NCI-H1417 treated with DMSO at 0.1 percent for 48 hours (cell line): ENCODE data around the gene TLE1.
A peak's percentile ranks its signal among the peaks of the same experiment; 100 is the strongest.
"Not testable (repeated sequence)": the region's sequence is repeated elsewhere in the genome, so short reads cannot be mapped to it uniquely, and the experiment has no call there.

Experiments
- DNase-seq: peaks from one replicate; lab custom pipeline; 2025; lab: John Stamatoyannopoulos, UW

TLE1 gene

GRCh38 chr9:81621785-81622259, 67.5 kb downstream of the TLE1 start:
- peak; percentile 27 for DNase-seq

GRCh38 chr9:81621118-81621517, 68.2 kb downstream of the TLE1 start:
- DNase-seq = no peak

DNA sequence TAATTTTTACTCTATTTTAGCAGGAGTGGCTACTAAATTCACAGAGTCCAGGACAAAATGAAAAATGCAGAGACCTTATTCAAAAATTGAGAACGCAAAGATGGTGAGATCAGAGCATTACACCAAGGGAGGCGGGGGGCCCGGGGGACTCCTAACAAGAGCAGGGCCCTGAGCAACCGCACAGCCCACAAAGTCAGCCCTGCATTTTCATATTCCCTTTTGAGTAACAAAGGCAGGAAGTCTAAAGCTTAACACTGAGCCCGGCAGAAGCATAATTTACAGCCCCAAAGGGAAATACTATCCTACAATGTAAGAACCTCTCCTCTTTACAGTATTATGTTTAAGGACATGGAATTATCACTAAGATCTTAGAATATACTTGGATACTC, 69.4 kb downstream of the TLE1 start:
- DNase-seq = no peak

DNA sequence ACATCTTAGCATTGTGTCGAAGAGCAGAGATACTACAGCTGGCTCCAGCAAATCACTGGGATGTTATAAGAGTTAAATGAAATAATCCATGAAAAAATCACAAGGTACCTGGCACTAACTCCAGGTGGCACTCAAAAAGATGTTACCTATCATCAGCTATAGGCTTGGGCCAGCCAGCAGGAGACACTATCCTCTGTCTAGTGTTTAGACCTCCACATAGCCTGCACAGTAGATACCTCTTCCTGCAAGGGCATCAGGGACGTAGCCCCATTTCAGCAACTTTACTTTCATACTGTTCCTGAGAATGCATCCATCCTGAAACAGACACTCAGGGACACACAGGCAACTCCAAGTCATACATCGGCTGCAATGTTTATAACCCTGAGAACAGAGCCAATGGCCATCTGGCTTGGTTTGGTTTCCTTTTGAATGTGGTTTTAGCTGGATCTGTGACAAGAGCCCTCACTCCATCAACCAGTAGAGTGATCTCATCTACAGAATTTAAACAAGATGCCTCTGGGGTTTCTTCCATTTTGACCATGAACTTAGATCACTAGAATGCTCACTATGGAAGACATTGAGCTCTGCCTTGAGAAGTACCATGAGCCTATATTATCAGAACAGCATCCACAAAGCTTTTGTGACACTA, 69.9 kb downstream of the TLE1 start:
- DNase-seq = no peak

DNA sequence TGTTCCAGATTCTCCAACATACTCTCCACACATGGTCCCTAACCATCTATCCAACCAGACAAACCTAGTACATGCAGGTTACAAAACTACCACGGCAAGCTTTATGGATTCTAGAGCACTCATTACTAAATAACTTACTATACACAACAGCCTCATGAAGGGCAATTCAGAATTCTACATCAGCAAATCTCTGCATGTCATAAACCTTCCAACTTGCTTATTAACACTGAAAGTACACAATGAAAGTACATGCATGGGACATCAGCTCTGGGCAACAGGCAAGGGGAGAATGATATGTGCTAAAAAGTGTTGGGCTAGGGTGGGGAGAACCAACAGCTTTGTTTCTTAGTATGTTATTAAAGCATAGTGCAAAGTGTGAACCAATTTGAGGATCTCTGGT, 70.4 kb downstream of the TLE1 start:
- no peak for DNase-seq

DNA sequence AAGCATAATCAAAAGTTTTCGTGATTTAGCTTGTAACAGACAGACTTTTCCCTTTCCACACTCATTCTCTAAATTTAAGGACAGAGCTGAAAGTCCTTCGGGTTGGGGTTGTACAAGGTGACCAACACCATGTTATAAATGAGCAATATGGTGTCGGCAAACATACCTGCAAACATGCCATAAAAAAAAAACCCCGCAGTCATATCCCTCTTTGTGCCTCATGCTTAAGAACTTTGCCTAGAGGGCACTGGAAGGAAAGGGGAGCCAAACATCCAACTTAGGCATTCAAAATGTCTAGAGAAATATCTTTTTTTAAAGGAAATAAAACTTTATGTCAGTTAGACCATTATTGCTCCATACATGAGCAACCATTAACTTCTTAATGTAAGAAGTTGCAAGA, 73.2 kb downstream of the TLE1 start:
- DNase-seq = no peak

- no peak for DNase-seq
Observed at GRCh38 chr9:81614335-81614734, 75.0 kb downstream of the TLE1 start.

- DNase-seq = no peak
Observed at GRCh38 chr9:81613002-81613812, 76.1 kb downstream of the TLE1 start.

DNA sequence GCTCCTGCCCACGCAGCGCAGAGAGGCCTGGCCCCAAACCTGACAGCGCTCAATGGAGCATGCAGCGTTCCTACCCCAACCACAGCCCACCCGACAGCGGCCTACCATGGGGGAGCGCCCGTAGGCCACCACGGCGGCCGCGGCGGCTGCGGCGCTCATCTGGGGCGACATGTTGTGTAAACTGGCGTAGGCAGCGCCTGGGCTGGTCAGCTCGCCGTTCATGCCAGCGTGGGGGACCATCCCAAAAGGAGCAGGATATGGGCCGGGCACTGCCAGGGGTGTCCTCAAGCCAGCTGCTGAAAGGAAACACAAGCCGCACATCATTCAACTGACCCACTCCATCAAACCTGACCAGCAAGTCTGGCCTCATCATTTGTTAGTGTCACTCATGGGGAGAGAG, 77.7 kb downstream of the TLE1 start:
- no peak for DNase-seq

- no peak for DNase-seq
Observed at GRCh38 chr9:81610740-81611107, 78.6 kb downstream of the TLE1 start.

DNA sequence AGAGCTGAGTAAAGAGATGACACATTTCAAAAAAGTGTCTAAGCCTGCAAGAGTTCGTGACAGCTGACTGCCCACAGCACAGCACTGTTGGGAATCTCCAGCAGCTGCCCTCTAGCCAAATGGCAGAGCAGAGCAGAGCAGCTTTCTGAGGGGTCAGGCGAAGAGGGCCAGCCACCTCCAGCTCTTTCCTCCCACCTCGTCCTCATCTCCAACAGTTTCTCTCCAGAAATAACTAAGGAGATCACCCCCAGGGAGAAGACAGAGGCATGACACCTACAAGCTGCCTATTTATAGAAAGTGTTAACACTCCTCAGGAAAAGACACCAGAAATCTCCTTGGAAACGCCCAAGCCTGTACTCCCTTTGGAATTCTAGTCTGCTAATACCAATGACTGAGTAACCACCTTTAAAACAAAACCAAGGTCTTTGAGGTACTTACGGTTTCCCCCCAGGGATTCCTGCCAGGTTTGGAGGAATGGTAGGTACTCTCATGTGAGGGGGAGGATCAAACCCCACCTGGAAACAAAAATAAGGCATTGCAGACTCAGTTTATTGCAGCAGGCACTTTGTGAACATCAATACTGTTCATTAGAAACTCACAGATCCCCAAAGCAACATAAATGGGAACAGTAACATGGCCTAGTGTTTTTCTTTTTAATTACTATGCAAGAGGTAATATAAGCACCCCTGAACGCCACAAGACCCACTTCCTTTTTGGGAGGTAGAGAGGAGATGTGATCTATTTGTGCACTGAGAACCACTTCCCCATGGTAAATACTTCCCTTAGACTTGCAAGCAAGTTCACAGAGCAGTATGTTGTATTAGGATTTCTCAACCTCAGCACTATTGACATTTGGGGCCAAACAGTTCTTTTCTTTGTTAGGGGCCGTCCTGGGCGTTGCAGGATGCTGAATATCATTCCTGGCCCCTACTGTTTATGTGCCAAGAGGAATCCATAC, 79.3 kb downstream of the TLE1 start:
- DNase-seq = no peak

DNA sequence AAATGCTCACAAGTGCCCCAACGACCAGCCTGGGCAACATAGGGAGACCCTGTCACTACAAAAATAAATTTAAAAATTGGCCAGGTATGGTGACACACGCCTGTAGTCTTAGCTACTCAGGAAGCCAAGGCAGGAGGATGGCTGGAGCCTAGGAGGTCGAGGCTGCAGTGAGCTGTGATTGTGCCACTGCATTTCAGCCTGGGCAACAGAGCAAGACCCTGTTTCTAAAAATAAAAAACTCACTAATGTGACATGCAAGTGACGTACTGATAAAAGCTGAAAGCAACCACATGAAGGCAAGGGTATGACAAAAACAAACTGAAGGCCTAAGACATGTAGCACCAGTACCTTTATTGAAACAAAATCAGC, 81.1 kb downstream of the TLE1 start:
- DNase-seq = no peak

DNA sequence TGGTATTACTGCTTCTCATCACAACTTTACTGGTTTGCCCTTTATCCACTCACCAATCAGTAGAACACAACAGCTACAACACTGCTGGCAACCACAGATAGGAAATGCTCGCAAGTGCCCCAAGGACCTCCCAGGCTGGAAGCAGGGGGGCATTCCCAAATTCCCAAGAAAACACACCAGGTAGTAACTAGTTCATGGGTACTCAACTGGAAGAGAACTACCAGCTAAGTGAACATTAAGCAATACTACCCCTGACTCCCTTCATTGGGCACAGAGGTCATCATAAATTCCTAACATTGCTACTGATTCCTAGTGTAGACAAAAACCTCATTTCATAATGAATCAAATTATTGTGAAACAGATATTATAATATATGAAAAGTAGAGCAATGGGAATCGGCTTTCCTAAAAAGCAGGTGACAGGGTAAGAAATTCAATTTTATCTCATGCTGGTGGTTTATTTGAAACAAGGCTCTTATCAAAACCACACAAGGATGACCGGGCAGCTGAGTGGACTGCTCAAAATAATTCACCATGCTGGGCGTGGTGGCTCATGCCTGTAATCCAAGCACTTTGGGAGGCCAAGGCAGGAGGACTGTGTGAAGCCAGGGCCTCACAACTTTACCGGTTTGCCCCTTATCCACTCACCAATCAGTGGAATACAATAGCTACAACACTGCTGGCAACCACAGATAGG, 81.6 kb downstream of the TLE1 start:
- no peak for DNase-seq

- DNase-seq = not testable (repeated sequence)
Observed at GRCh38 chr9:81606261-81606660, 83.1 kb downstream of the TLE1 start.

- DNase-seq = no peak
Observed at GRCh38 chr9:81605170-81605670, 84.1 kb downstream of the TLE1 start.

GRCh38 chr9:81604306-81605169, 84.8 kb downstream of the TLE1 start:
- no peak for DNase-seq

- no peak for DNase-seq
Observed at GRCh38 chr9:81602887-81603680, 86.3 kb downstream of the TLE1 start.

DNA sequence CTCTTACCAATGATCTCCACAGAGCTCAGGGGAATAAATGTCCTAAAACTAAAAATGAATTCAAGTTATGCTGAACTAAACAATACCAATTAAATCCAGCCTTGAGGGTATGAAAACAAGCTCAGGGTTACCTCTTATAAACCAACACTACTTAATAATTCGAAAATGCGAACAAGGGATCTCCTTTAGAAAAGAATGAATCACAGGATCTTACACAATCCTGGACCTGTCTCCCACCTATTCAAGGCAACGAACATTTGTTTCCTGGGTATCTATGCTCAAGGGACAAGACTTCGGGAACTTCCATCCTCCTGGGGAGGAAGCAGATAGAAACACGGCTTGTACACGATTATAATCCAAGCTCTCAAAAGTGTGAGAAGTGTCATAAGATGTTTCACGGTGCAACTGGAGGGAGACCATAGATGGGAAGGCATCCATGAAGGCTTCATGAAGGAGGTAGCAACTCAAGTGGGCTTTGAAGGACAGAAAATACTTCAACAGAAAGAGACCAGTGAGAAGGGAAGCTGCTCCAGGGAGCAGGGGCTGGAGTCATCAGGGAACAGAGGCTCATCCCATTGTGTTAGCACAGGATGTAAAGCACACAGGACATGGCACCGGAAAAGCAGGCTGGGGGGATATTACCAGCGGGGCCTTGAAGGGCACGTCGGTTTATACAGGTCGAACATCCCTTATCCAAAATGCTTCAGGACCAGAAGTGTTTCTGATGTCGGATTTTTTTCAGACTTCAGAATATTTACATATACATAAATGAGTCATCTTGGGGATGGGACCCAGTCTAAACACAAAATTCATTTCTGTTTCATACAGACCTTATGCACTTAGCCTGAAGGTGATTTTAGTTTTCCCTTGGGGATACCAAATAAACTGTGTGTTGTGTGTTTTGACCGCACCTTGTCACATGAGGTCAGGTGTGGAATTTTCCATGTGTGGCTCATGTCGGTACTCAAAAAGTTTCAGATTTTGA, 87.4 kb downstream of the TLE1 start:
- no peak for DNase-seq

DNA sequence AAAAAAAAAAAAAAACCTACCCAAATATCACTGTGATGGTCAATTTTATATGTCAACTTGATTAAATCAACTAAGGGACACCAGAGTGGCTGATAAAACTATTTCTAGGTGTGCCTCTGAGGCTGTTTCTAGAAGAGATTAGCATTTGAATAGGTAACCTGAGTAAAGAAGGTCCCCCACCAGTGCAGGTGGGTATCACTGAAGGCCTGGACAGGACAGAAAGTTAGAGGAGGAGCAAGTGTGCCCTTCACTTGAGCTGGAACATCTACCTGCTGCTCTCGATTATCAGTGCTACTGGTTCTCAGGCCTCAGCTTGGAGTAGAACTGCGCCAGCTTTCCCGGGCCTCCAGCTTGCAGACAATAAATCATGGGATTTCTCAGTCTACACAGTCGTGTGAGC, 88.7 kb downstream of the TLE1 start:
- no peak for DNase-seq
